Midbrain (tissue), 1 donor: ENCODE results near the gene ARHGEF4.

Experiments
- DNase-seq: peaks from one replicate; lab custom pipeline; 2025; lab: John Stamatoyannopoulos, UW

Gene ARHGEF4

GRCh38 chr2:130918393-130918792, 81.7 kb downstream of the ARHGEF4 start:
- no peak for DNase-seq

DNA sequence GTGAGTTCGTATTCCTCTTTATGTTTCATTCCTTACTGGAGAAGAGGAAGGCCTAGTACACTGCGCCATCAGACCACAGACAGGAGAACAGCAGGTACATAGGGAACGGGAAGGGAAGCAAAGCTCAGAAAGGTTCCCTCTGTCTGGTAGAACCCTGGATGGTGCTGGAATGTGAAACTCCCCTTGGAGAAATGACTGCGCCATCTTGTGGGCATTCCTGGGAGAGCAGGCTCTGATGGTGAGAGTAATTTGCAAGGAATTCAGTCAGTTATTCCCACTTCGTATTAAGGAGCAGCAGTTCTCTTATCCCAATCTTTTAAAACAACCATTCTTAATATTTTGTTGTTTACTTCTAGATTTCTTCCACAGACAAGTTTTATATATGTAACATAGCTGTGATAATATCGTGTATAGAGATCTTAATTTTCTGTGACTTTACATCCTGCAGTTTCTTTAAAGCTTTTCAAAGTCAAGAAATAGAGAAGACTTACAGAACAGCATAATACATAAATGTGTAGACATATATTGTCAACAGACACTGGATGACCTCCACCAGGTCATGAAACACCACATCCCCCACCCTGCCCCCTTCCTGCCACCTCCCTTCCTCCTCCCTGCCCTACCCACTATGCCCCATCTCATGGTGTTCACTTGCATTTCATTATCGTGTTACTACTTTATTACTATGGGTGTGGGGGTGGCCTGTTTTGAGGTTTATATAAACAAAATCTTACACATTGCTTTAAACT, 83.9 kb downstream of the ARHGEF4 start:
- DNase-seq, result peak; percentile 84

DNA sequence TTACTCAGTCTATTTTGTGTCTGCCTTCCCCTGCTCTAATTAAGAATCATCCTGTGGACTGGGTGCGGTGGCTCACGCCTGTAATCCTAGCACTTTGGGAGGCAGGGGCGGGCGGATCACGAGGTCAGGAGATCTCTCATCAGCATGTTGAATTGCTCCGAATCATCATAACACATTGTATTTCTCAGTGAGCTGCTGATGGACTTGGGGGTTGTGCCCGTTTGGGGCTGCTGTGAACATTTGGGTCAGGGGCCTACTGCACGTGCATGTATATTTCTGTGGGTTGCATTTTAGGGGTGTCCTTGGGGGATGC, 84.4 kb downstream of the ARHGEF4 start:
- no peak for DNase-seq

DNA sequence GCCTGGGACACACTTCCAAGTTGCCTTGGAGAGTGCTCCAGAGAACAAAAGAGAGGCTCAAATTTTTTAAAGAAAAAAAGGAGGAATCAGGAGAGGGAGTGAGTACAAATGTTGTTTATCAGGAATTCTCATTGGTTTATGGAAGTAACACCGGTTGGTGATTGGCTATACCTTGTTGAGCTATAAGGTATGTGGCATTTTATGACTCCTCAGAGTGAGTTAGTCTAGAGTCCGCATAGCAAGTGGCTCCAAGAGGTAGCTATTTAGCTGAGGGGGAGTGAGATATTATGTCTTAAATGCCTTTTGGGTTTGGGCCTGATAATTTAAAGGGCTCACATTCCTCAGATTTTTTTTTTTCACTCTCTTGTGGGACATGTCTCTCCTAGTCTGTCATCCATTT, 85.7 kb downstream of the ARHGEF4 start:
- peak; percentile 18 for DNase-seq

GRCh38 chr2:130928385-130928784, 91.7 kb downstream of the ARHGEF4 start:
- no peak for DNase-seq

DNA sequence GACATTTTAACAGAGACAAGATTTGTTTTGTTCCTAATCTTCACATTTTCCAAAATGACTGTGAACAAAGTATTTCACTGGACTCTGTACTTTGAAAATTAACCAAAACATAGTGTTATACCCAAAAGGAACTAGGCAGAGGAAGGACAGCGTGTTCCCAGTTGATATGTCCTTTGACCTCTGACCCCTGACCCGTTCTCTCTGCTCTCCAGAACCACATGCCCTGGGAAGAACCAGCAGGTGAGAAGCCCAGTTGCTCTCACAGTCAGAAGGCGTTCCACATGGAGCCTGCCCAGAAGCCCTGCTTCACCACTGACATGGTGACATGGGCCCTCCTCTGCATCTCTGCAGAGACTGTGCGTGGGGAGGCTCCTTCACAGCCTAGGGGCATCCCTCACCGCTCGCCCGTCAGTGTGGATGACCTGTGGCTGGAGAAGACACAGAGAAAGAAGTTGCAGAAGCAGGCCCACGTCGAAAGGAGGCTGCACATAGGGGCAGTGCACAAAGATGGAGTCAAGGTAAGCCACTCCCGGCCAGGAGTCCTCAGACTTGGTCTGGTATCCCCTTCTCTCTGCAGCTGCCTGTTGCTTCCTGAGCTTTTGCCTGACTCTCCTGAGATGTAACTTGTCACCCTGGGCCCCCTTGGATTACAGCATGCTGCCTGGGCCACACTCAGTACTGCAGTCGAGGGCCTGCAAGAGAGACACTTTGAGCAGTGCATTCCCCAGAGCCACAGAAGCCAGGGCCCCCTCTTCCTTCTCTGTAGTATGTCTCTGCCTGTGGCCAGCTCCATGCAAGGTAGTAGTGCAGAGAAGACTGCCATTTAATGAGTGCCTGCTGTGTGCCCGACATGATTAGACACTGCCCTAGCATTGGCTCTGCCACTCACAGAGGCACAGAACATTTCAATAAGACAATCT, 94.3 kb downstream of the ARHGEF4 start:
- DNase-seq, result no peak

DNA sequence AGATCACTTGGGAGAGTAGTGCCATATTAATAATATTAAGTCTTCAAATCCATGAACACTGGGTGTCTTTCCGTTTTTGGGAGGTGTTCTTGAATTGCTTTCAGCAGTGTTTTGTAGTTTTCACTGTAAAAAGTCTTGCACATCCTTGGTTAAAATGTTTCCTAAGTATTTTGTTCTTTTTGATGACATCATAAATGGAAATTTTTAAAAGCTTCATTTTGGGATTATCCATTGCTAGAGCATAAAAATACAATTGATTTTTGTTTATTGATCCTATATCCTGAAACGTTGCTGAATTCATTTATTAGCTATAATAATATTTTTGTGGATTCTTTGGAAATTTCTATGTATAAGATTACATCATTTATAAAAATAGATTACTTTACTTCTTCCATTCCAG, 96.8 kb downstream of the ARHGEF4 start:
- DNase-seq, result no peak

DNA sequence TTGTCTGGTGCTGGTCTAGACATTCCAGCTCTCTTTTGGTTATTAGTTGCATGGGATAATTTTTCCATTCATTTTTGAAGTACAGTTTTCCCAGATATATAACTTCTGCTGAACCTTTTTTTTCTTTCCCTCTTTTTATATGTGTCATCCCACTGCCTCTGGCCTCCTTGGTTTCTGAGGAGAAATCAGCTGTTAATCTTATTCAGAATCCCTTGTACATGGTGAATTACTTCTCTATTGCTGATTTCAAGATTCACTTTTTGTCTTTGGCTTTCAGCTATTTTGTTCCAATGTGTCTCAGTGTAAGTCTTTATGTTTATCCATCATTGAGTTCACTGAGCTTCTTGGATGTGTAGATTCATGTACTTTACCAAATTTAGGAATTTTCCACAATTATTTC, 99.7 kb downstream of the ARHGEF4 start:
- no peak for DNase-seq

GRCh38 chr2:130947967-130948366, 111.3 kb downstream of the ARHGEF4 start:
- DNase-seq, result no peak

DNA sequence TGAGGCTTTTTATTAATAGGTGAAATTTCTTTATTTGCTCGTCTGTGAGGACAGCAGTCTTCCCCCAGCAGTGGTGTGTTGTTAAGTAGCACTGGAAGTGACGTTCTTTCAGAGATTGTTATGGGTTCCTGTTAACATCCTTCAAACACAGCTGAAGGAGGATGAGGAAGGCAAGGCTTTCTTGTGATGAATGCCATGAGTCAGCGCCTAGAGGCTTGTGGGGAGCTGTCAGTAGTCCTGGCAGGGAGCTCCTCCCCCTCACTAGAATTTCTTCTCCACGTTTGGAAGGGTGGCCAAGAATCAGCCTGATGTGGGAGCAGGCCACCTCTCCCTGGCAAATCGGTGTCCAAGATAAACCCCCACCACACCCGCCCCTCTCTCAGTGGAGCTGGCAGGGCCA, 113.2 kb downstream of the ARHGEF4 start:
- DNase-seq, result no peak

DNA sequence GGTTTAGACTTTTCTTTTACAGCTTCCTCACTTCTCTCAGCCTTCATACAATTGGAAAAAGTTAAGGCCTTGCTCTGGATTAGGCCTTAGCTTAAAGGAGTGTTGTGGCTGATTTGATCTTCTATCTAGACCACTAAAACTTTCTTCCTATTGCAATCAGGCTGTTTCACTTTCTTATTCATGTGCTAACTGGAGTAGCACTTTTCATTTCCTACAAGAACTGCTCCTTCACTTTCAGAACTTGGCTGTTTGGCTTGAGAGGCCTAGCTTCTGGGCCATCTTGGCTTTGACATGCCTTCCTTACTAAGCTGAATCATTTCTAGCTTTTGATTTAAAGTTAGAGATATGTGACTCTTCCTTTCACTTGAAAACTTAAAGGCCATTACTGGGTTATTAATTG, 114.3 kb downstream of the ARHGEF4 start:
- no peak for DNase-seq

DNA sequence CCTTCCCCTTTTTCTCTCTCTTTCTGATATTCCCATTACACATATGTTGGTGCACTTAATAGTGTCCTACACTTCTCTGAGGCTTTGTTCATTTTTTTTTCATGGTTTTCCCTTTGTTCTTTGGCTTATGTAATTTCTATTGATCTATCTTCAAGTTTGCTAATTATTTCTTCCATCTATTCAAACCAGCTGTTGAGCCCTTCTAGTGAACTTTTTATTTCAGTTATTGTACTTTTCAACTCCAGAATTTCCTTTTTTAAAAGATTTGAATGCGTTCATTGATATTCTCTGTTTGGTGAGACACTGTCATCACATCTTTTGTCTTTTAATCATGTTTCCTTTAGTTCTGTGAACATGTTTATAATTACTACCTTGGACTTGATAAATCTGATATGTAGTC, 118.2 kb downstream of the ARHGEF4 start:
- DNase-seq, result no peak

DNA sequence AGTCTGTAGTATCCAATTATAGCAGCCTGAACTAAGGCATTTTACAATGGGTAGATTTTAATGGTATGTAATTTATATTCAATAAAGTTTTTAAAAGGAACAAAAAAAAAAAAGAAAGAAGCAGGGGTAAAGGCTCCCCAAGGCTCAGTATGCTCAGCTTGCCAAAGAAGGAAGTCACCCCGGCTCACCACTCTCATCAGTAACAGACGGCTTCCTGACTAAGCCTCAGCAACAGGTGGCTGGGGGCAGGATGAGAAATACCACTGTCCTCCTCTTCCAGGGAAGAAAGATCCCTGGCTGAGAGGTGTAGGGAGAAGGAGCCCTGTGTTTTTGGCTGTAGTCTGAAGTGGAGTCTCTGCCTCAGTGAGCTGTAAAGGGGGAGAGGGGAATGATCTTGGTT, 121.2 kb downstream of the ARHGEF4 start:
- no peak for DNase-seq

DNA sequence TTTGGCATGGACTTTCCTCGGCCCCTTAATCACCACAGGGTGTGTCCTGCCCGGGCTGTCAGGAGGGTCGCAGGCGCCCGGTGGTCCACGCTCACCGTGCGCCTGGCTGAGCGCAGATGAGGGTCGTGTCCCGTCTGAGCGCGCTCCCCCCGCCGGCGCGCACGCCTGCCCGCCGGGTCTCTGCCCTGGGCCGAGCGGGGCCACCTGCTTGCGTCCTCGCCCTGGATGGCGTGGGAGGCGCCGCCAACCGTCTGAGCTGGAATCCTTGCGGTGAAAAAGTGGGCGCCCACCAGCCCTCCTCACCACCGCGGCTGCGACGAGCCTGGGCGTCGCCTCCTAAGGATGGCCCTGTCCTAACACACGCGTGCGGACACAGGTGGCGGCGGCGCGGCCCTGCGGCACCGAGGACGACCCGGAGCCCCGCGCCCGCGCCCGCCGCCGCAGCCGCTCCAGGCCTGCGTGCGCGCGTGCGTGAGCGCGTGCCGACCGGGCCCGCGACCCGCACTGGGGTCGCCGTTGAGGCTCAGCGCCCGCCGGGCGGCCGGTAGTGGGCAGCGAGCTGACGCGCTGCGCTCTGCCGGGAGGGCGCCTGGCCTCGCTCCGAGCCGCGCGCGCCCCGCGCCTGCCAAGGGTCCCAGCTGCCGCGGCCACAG, 126.6 kb downstream of the ARHGEF4 start:
- DNase-seq, result no peak

DNA sequence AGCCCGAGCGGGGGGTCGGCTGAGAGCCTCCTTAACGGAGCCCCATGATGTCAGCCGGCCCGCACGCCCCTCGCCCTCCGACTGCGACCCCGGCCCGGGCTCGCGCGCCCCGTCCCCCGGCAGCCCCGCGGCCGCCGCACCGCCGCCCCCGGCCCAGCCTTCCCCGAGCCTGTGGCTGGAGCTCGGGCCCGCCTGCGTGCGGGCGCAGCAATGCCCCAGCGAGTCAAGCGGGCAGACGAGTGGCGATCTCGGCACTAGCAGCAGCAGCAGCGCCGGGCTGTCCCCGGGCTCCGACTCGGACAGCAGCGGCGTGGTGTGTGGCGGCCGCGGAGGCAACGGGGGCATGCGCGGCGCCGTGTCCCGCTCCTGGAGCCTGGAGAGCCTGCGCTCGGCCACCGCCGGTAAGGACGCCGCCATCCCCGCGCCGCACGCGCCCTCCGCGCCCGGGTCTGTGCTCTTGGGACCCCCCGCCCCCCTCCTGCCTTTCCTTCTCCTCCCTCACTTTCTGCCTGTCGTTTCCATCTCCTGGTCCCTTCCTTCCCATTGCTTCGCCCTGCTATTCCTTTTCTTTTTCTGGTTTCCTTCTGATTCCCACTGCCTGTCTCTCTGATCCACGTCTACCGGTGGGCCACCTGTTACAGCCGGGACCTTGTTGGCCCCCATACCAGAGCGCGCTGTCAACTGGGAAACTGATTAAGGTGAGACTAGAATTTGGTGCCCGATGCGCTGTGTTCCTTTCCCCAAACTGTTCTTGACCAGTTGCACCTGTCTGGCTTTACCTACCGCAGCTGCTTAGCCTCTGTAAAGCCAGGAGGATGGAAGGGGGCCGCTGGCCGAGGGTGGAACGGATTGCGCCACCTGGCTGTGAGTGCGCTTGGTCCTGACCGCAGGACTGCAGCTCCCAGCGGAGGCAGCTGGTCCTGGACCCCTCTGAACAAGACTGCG, 127.4 kb downstream of the ARHGEF4 start:
- no peak for DNase-seq

- no peak for DNase-seq
Observed at GRCh38 chr2:130964931-130965330, 128.2 kb downstream of the ARHGEF4 start.

- no peak for DNase-seq
Observed at GRCh38 chr2:130966149-130966774, 129.5 kb downstream of the ARHGEF4 start.

- no peak for DNase-seq
Observed at GRCh38 chr2:130966775-130967490, 130.2 kb downstream of the ARHGEF4 start.

DNA sequence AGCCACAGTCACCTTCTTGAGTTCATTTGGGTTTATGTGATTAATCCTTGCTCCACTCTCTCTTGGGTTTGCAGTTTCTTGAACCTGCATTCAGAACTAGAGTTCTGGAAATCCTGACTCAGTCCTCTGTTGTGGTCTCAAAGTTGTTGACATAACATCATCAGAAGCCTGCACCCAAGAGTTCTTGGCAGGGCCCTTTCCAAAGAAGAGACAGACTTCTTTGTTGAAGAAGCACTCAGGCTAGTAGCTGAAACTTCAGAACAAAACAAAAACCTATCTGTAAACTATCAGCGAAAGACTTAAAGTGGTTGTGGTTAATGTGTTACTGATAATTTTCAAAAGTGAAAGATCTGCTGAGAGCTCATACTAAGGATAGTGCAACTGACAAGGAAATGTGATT, 135.7 kb downstream of the ARHGEF4 start:
- no peak for DNase-seq

DNA sequence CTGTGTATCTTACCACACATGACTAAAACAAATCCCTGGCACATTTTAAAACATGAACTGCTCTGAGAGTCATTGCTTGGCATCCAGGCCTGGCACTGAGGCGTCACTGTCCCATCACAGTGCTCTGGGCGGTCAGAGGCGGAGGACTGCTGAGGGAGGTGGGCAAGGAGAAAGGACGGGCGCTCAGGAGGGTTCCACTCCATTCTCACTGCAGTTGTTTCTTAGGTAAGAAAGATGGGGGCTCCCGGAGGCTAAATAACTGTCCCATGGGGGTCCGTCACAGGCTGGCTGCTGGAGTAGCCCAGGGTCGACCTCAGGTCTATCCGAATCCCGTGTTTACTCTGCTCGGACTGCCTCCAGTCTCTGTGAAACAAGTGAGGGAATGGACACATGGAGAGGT, 139.0 kb downstream of the ARHGEF4 start:
- DNase-seq, result no peak
